Upper lobe of right lung (tissue), 1 donor: ENCODE results near the gene THEM4. TPM values are rescaled to one million over a fixed set of nuclear protein-coding genes. Genes with fewer than 3 reads are reported as not detected.
"Not testable (repeated sequence)": the region's sequence is repeated elsewhere in the genome, so short reads cannot be mapped to it uniquely, and the experiment has no call there.

Experiments
- ATAC-seq: fragments of 200-7000 bp; cut with Tn5 transposase; one replicate; pipeline ENCODE4 v1.9.1; 2020; ENCODE audit warnings: mild to moderate bottlenecking, moderate library complexity
- DNase-seq: peaks from one replicate; pipeline ENCODE4 v3.0.0-alpha.2; 2020
- H3K27ac ChIP-seq: fragments of 200-600 bp; one replicate; pipeline ENCODE4 v1.8.0; 2022
- H3K27me3 ChIP-seq: fragments of 200-600 bp; one replicate; pipeline ENCODE4 v1.8.0; 2022; ENCODE audit warnings: mild to moderate bottlenecking
- H3K36me3 ChIP-seq: fragments of 200-600 bp; one replicate; pipeline ENCODE4 v1.8.0; 2022
- H3K4me1 ChIP-seq: fragments of 200-600 bp; one replicate; pipeline ENCODE4 v1.8.0; 2022
- H3K4me3 ChIP-seq: fragments of 200-600 bp; one replicate; pipeline ENCODE4 v1.8.0; 2022; ENCODE audit warnings: mild to moderate bottlenecking
- H3K9me3 ChIP-seq: fragments of 200-600 bp; one replicate; pipeline ENCODE4 v1.8.0; 2022
- intact Hi-C: fragments of 100-400 bp; cut with DNase I; formaldehyde crosslinking; loops from one replicate; pipeline ENCODE4 v1.11.0; 2022
- total RNA-seq: library from RNA; stranded (reverse); fragmentation: NEBNext Ultra II Directional; extraction: Animal tissue kit (Norgen Biotek cat#: 25700); gene quantifications from one replicate; pipeline ENCODE4 v1.2.1, GENCODE V29; 2021
- TF ChIP-seq, protein P1 (sequence below): fragments of 200-600 bp; IDR thresholded peaks from one replicate; pipeline ENCODE4 v1.8.0; 2022; ENCODE audit warnings: antibody characterized with exemption
- donor health status: DM: no; HTN: yes; CAD: no; lungs with severe emphysema.

THEM4 gene
- total RNA-seq, 1 donor from 2014 or later: 14.0 TPM

DNA sequence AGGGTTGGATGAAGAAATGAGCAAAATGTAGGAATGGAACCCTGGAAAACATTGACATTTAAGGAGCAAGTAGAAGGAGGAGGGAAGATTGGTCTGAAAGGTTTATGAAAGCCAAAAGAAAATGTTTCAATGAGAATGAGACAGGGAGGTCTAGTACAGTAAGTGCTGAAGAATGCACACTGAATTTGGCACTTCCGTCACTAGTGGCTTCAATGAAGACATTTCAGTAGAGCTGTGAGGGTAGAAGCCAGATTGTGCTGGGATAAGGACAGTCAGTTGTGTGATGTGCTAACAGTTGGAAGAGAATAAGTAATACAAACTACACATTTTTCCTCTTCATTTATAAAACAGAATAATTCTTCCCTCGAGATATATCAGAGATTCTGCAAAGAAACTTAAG, 17.1 kb downstream of the THEM4 start:
- no peak overlapping the region for H3K4me3 ChIP-seq
- H3K4me1 ChIP-seq: no peaks in the 10 kb centered on the region
- H3K27ac ChIP-seq: no peak overlapping the region
- intact Hi-C loops: no loop called here
- ATAC-seq (no peak), DNase-seq (no peak)
- no peaks in the 10 kb centered on the region for H3K27me3 ChIP-seq
- TF ChIP-seq, protein P1, sequence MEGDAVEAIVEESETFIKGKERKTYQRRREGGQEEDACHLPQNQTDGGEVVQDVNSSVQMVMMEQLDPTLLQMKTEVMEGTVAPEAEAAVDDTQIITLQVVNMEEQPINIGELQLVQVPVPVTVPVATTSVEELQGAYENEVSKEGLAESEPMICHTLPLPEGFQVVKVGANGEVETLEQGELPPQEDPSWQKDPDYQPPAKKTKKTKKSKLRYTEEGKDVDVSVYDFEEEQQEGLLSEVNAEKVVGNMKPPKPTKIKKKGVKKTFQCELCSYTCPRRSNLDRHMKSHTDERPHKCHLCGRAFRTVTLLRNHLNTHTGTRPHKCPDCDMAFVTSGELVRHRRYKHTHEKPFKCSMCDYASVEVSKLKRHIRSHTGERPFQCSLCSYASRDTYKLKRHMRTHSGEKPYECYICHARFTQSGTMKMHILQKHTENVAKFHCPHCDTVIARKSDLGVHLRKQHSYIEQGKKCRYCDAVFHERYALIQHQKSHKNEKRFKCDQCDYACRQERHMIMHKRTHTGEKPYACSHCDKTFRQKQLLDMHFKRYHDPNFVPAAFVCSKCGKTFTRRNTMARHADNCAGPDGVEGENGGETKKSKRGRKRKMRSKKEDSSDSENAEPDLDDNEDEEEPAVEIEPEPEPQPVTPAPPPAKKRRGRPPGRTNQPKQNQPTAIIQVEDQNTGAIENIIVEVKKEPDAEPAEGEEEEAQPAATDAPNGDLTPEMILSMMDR: no peak
- H3K36me3 ChIP-seq: peaks cover 52% of the 10 kb centered on the region
- H3K9me3 ChIP-seq: no peaks in the 10 kb centered on the region

DNA sequence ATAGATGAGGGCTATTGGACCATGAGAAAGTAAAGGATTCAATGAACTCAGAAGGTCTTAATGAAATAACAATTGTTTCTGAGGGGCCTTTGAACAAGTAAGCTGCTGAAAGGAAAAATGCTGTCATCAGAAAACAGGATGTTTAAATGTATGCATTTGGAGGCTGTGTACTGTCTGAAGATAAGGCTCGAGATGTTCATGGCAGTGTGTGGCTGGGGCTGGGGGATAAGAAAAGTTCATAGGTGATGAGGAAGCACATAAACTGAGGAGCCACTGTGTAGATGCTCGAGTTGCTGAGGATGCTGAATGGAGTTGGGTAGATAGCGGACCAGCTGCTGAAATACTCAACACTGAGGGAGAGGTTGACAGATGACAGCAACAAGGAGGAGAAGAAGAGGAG, 17.8 kb downstream of the THEM4 start:
- Histone ChIP-seq H3K27ac (no peak overlapping the region), H3K27me3 (no peaks in the 10 kb centered on the region), H3K4me1 (no peaks in the 10 kb centered on the region), H3K9me3 (no peaks in the 10 kb centered on the region), H3K36me3 (peaks cover 52% of the 10 kb centered on the region), H3K4me3 (no peak overlapping the region)
- intact Hi-C loops: no loop called here
- DNase-seq (no peak), ATAC-seq (no peak)
- TF ChIP-seq, protein P1: no peak

DNA sequence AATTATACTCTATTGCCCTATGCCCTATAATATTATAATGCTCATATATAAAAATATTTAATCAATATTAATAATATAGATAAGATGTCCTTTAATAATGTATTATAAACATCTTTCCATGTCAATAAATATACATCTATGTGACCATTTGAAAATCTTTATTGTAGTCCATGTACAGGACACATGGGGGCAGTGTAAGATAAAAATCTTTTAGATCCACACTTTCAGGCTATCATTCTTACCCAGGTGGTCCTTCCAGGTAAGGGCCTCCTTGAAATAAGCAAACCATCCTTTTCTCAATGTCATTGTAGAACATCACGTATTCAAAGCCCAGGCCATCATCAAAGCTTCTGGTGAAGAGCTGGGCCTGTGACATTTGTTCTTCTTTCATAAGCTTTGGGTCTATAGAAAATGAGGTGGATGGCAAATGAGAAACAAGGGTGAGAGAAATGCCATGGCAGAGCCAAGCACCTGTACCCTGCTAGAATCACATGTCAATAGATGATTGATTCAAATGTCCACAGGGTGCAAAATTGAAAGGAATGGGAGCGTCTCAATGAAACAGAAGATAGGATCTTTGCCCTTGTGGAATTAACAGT, 20.2 kb downstream of the THEM4 start:
- peaks cover 44% of the 10 kb centered on the region for H3K36me3 ChIP-seq
- TF ChIP-seq, protein P1: peak; percentile 47
- intact Hi-C loops: no loop called here
- DNase-seq: no peak
- H3K4me1 ChIP-seq: no peaks in the 10 kb centered on the region
- no peak overlapping the region for H3K4me3 ChIP-seq
- H3K27ac ChIP-seq: no peak overlapping the region
- peak; percentile 36 for ATAC-seq
- no peaks in the 10 kb centered on the region for H3K27me3 ChIP-seq
- H3K9me3 ChIP-seq: no peaks in the 10 kb centered on the region

DNA sequence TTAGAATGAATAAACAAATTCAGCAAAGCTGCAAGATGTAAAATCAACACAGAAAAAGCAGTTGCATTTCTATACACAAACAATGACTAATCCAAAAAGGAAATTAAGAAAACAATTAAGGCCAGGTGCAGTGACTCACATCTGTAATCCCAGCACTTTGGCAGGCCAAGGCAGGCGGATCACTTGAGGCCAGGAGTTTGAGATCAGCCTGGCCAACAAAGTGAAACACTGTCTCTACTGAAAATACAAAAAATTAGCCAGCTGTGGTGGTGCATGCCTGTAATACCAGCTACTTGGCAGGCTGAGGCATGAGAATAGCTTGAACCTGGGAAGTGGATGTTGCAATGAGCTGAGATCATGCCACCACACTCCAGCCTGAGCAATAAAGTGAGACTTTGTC, 22.3 kb downstream of the THEM4 start:
- no peaks in the 10 kb centered on the region for H3K4me1 ChIP-seq
- H3K9me3 ChIP-seq: no peaks in the 10 kb centered on the region
- no peaks in the 10 kb centered on the region for H3K27me3 ChIP-seq
- no peak overlapping the region for H3K4me3 ChIP-seq
- DNase-seq: no peak
- intact Hi-C loops: no loop called here
- no peak overlapping the region for H3K27ac ChIP-seq
- ATAC-seq: no peak
- TF ChIP-seq, protein P1: no peak
- H3K36me3 ChIP-seq: peaks cover 28% of the 10 kb centered on the region

DNA sequence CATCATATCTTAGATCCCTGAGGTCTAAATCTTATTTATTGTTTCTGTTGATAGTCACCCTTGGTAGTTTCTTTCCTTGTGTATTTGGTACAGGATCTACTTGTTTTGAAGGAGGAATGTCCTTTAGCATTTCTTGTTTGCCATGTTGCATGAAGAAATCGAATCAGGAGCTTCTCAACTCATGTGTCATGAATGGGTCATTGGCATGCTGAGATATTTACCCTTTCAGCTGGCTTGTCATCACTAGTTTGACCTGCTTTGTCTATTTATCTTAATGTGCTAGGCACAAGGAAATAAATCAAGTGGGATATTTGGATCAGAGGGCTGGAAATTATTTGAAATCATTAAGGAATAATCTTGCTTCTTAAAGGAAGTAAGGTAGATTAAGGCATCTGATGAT, 23.8 kb downstream of the THEM4 start:
- intact Hi-C loops: no loop called here
- Histone ChIP-seq H3K27me3 (no peaks in the 10 kb centered on the region), H3K27ac (no peak overlapping the region), H3K4me3 (no peak overlapping the region), H3K9me3 (no peaks in the 10 kb centered on the region), H3K36me3 (peaks cover 13% of the 10 kb centered on the region), H3K4me1 (no peaks in the 10 kb centered on the region)
- TF ChIP-seq, protein P1: no peak
- no peak for ATAC-seq
- DNase-seq: no peak

DNA sequence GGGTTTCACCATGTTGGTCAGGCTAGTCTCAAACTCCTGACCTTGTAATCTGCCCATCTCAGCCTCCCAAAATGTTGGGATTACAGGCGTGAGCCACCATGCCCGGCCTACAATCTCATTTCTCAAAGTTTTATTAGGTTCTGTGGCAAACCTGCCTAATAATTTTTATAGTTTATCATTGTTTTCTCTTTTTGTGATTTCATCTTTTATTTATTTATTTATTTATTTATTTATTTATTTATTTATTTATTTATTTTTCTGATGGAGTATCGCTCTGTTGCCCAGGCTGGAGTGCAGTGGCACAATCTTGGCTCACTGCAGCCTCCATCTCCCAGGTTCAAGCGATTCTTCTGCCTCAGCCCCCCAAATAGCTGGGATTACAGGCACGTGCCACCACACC, 24.4 kb downstream of the THEM4 start:
- DNase-seq, ATAC-seq, H3K4me1 ChIP-seq, intact Hi-C loops, H3K27me3 ChIP-seq, H3K27ac ChIP-seq, H3K9me3 ChIP-seq, H3K4me3 ChIP-seq: not testable (repeated sequence)
- H3K36me3 ChIP-seq: peaks cover 11% of the 10 kb centered on the region

DNA sequence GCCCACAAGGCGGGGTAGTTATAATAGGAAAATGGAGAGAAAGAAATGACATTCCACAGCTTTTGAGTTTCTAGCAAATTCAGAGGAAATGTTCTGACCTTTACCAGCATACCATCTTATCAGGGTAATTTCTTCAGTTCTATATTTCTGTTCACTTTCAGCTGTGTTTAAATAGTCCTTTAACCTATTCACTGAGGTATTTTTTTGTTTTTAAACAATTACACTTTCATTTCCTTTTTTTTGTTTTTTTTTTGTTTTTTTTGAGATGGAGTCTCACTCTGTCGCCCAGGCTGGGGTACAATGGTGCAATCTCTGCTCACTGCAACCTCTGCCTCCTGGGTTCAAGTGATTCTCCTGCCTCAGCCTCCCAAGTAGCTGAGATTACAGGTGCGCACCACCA, 24.9 kb downstream of the THEM4 start:
- ATAC-seq, H3K9me3 ChIP-seq, H3K27me3 ChIP-seq, H3K27ac ChIP-seq, H3K4me1 ChIP-seq, intact Hi-C loops, DNase-seq, H3K4me3 ChIP-seq: not testable (repeated sequence)
- H3K36me3 ChIP-seq: peaks cover 11% of the 10 kb centered on the region

DNA sequence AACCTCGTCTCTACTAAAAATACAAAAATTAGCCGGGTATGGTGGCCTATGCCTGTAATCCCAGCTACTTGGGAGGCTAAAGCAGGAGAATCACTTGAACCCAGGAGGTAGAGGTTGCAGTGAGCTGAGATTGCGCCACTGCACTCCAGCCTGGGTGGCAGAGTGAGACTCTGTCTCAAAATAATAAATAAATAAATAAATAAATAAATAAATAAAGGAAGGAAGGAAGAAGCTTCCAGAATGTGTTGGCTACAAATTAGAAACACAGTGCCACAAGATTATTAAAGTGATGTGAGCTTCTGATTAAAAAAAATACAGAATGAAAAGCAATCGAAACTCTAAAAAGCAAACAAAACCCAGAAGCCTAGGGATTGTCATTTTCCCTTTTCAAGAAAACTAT, 25.4 kb downstream of the THEM4 start:
- H3K27me3 ChIP-seq, ATAC-seq, H3K4me3 ChIP-seq, intact Hi-C loops, DNase-seq, H3K27ac ChIP-seq, H3K4me1 ChIP-seq, H3K9me3 ChIP-seq: not testable (repeated sequence)
- H3K36me3 ChIP-seq: peaks cover 11% of the 10 kb centered on the region

DNA sequence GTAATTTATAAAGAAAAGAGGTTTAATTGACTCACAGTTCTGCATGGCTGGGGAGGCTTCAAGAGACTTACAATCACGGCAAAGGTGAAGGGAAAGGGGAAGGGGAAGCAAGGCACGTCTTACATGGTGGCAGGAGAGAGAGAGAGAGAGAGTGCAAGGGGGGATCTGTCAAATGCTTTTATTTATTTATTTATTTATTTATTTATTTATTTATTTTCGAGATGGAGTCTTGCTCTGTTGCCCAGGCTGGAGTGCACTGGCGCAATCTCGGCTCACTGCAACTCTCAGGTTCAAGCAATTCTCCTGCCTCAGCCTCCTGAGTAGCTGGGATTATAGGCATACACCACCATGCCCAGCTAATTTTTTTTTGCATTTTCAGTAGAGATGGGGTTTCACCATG, 26.4 kb downstream of the THEM4 start:
- H3K27me3 ChIP-seq, intact Hi-C loops, H3K36me3 ChIP-seq, ATAC-seq, H3K4me3 ChIP-seq, H3K27ac ChIP-seq, DNase-seq, H3K9me3 ChIP-seq, H3K4me1 ChIP-seq: not testable (repeated sequence)
